Hematopoietic multipotent progenitor cell treated with erythropoietin and hydrocortisone succinate and interleukin-3 and kit ligand, for 6 days (in vitro differentiated cells): ENCODE measurements around the gene LRRC14B.

Experiments used
- DNase-seq: peaks from one replicate; pipeline ENCODE4 v3.0.0-alpha.2; 2015

Gene LRRC14B

DNA sequence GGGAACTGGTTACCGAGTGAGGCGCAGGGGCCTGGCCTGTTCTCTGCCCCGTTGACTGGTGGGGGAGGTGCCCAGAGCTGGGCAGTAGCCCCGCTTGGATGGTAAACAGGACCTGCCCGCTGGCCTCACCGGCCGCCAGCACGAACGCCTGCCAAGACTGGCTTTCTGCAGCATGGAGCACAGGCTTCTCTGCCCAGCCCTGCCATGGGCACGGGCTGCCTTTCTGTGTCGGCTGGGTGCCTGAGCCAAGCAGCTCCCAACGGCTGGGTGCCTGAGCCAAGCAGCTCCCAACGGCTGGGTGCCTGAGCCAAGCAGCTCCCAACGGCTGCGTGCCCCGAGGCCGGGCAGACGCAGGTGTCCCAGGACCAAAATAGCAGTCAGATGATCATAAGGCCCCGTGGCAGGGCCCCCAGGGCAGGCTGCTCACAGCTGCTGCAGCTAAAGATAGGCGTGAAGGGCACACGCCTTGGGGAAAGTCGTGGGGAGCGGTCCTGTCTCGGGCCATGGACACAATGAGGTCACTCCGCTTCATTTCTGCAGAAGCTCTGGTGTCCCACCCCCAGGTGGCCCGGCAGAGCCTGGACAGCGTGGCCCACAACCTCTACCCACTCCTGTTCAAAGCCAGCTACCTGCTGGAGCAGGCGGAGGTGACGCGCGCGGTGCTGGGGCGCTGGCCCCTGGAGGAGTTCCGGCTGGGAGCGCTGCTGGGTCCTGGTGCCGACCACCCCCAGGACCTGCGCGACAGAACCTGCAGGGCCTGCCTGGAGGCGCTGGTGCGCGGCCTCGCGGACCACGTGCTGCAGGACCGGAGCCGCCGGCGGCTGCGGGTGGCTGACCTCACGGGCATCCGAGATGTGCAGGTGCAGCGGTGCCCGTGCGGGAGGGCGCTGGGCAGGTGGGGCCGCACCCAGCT is at the start of gene LRRC14B:
TSS of gene LRRC14B (plus strand) at position 460 of the 913 bp plus-strand sequence. CDS start at position 504, 44 bp downstream.
- DNase-seq: peak; percentile 30

DNA sequence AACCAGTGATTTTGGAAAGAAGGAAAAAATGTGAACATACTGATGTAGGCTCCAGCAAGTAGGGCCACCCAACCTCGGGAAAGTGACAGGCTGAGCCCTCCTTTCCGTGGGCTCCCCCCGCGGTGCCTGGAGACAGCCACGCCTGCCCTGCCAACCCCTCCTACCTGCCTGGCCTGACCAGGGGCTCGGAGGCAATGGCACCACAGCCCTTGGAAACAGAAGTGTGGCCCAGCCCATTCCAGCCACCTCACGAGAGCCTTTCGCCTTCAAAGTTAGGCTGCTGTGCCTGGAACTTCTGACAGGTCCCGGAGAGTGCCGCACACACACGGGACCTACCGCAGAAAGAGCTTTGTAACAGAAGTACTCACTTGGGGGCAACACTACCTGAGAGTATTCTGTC is 49.5 kb upstream of the LRRC14B start:
- no peak for DNase-seq

- no peak for DNase-seq
Observed at GRCh38 chr5:142246-142810, 49.0 kb upstream of the LRRC14B start.

DNA sequence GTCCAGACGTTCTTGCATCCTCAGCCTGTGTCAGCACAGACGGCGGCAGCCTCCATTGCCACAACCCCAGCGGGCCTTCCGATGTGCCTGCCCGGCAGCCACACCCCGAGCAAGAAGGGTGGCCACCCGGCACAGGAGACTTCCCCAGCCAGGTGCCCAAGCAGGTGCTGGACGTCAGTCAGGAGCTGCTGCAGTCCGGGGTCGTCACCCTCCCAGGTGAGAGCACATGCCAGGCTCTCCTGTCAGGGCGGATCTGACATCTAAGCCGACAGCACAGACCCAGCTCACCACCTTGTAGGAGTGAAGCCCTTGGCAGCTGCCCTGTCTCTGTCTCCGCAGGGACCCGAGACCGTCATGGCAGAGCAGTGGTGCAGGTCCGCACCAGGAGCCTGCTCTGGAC is 48.3 kb upstream of the LRRC14B start:
- DNase-seq: no peak

- DNase-seq: no peak
Observed at GRCh38 chr5:144941-145340, 46.4 kb upstream of the LRRC14B start.

DNA sequence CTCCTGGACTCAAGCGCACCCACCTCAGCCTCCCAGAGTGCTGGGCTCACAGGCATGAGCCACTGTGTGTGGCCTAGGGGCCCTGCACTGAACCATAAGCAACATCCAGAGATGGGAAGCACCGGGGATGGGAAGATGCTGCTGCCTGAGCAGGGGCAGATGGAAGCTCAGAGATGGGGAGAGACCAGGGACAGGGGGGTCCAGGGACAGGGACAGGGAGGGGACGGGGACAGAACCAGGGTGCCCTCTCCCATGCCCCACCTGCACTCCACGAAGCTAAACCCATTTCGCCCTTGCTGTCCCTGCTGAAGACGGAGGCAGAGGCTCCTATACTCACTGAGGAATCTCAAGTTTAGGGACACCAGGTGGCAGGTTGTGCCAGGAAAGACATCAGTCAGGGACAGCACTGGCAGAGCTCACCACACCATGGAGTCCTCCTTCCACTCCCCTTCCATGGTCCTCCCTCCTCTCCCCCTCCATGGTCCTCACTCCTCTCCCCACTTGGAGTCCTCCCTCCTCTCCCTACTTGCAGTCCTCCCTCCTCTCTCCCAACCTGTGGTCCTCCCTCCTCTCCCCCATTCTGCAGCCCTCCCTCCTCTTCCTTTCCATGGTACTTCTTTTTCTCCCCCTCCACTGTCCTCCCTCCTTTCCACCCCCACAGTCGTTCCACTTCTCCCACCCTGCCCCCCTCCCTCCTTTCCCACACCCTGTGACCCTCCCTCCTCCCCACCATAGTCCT is 45.5 kb upstream of the LRRC14B start:
- no peak for DNase-seq

DNA sequence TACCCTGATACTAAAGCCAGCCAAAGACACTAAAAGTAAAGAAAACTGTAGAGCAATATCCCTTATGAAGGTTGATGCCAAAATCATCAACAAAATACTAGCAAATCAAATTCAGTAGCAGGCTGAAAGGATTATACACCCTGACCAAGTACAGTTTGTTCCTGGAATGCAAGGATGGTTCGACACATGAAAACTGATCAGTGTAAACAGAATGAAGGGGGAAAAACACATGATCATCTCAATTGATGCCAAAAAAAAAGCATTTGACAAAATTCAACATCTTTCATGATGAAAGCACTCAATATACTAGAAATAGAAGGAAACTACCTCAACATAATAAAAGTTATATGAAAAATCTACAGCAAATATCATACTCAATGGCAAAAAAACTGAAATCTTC is 43.5 kb upstream of the LRRC14B start:
- DNase-seq: no peak

GRCh38 chr5:149745-150485 is 41.4 kb upstream of the LRRC14B start:
- DNase-seq: no peak

DNA sequence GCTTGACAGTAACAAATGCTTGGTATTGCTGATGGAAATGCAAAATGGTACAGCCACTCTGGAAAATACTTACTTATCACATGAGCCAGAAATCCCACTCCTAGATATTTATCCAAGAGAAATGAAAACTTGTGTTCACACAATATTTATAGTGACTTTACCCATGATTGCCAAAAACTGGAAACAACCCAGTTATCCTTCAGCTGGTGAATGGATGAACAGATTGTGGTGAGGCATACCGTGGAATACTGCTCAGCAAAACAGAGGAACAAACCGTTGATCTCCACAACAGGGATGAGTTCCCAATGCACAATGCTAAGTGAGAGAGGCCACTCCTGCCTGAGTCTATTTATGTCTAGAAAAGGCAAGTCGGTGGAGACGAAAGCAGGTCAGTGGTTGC is 40.5 kb upstream of the LRRC14B start:
- DNase-seq: no peak

GRCh38 chr5:152077-152476 is 39.2 kb upstream of the LRRC14B start:
- DNase-seq: no peak

DNA sequence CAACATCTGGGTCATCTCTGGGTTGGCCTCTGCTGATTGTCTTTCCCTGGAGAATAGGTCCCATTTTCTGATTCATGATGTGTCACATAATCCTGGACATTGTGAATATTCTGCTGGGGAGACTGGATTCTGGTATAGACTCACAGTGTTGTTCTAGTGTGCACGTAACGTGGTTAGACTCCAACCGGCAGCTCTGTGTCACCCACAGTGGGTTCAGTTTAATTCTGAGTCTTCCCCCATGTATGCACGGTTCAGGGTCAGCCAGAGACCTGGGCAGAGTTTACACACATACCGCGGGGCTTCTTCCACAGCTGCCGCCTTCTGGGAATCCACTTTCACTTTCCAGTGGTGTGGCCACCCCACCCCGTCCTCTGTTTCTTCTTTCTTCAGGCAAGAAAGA is 38.0 kb upstream of the LRRC14B start:
- DNase-seq: no peak

DNA sequence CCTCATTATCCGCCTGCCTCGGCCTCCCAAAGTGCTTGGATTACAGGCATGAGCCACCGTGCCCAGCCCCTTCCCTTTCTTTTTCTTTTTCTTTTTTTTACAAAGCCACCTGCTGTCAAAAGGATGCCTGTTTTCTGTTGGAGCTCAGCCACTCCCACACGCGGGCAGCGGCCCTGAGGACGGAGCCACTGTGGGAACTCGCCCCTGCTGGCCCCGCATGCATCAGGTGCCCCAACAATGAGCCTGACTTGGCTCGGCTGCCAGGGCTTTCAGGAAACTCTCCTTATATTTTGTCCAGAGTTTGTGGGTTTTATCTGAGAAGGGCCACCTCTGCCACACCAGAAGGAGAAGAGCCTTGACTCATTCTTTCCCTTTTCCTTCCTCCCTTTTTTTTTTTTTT is 37.1 kb upstream of the LRRC14B start:
- DNase-seq: no peak

- no peak for DNase-seq
Observed at GRCh38 chr5:154826-155225, 36.5 kb upstream of the LRRC14B start.

GRCh38 chr5:155651-156410 is 35.5 kb upstream of the LRRC14B start:
- no peak for DNase-seq

- no peak for DNase-seq
Observed at GRCh38 chr5:156411-157072, 34.8 kb upstream of the LRRC14B start.

DNA sequence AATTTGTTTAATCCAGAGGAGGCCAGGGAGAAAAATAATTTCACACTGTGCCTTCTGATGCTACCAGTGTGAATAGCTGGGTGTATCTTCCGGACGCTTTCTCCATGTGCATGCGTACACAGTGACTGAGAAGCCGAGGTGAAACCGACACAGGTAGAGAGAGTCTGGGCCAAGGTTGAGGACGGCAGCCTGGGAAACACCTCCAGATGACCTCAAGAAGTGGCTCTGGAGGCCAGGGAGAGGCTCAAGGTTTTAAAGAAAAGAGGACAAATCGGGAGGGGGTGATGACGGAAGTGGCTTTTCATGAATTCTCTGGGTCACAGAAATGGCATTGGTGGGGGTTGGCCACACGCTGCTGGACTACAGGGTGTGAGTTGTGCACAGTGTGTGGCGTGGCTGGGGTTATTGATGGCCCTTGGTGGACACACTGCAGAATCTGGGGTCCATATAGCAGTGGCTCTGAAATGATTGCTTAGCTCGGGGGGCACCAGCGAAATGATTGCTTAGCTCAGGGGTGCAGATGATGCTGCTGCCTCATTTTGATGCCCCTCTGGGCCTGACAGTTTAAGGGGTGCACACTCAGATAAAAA is 34.1 kb upstream of the LRRC14B start:
- DNase-seq: no peak

GRCh38 chr5:157801-158200 is 33.5 kb upstream of the LRRC14B start:
- DNase-seq: no peak

DNA sequence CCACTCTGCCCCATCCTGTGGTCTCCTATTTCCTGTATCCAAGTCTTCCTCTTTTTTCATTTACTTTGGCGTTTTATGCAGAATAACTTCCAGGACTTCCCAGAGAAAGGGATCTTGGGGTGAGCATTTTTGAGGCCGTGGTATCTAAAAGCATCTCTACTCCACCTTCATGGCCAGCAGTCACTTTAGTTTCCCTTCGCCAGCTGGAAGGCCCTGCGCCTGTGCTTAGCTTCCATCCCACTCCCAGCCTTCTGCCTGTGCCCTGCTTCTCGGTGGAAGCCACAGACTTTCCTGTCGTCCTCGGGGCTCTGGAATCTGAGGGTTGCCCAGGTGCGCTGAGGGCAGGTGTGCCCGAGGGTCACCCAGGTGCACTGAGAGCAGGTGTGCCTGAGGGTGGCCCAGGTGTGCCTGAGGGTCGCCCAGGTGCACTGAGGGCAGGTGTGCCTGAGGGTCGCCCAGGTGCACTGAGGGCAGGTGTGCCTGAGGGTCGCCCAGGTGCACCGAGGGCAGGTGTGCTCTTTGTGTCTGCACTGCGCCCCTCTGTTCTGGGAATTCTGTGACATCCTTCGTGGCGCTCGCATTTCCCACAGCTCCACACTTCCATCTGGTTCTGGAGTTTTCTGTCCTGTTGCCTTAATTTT is 32.4 kb upstream of the LRRC14B start:
- no peak for DNase-seq

DNA sequence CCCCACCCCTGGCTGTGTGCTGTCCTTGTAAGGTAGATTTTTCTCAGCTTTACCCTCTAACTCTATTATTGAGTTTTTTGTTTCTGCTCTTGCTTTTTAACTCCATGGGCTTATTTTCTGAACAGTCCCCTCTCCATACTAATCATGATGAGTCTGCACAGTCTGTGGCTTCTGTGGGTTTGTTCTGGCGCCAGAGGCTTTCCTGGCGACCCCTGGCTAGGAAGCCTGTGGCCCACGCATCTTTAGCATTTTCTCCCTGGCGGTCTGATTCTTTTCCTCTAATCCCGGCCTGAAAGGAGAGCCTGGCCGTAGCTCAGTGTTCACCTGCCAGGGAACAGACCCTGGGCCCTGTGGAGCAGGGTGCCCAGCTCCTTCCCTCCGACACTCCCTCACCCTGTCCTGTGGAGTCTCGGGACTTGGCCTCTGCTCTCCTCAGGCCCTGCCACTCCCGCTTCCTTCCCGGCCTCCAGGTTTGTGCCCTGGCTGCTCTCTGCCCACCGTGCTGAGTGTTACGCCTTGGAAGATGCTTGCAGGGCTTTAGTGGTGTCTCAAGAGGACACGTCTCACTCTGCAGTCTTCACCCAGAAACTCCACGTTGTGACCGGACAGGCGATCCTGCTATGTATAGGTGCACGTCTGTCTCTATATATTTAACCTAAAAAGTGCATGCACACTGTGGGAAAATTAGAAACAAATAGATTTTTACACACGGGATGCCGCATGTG is 31.7 kb upstream of the LRRC14B start:
- DNase-seq: peak; percentile 3

DNA sequence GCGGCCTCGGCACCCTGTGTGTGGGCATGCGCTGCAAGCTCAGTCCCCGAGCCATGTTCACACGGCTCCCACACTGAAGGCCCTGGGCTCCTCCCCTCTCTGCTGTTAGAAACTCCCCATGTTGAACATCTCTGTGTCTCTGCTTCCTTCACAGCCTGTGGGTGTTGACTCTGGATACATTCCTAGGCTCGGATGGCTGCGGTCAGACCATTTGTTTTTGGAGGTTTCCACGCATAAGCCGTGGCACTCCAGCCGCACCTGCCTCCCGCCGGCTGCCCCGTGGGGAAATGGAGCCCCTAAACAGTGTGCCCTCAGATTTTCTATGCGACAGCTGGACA is 31.2 kb upstream of the LRRC14B start:
- no peak for DNase-seq
